Peyer's patch (tissue), 4 donors: ENCODE data around the gene GOLPH3.

Experiments used
- CTCF ChIP-seq, 6 experiments: fragments of 450-650 bp in 4 of 6; fragments of 200-600 bp in 2 of 6; sonication (generic) in 1 of 6; IDR thresholded peaks; one replicate each; pipeline ENCODE4 v1.5.1; 2017 to 2019; ENCODE audit warnings: antibody characterized with exemption in 6 of 6, mild to moderate bottlenecking in 3 of 6, moderate library complexity in 1 of 6
- POLR2A ChIP-seq, 2 donors: fragments of 450-650 bp; IDR thresholded peaks; one replicate each; pipeline ENCODE4 v1.5.1; 2017; ENCODE audit warnings: antibody characterized with exemption in 2 of 2, mild to moderate bottlenecking in 2 of 2, moderate library complexity in 2 of 2

- TF ChIP-seq CTCF (IDR thresholded peaks at IDR 0.05) (no peak), POLR2A (IDR thresholded peaks at IDR 0.05) (no peak)
Measured at GRCh38 chr5:32158679-32158975, 15.5 kb downstream of the GOLPH3 start.
